ENCODE results near the gene GOLGA1.
A peak's percentile ranks its signal among the peaks of the same experiment; 100 is the strongest.
"Not testable (repeated sequence)": the region's sequence is repeated elsewhere in the genome, so short reads cannot be mapped to it uniquely, and the experiment has no call there.

Gene GOLGA1, protein sequence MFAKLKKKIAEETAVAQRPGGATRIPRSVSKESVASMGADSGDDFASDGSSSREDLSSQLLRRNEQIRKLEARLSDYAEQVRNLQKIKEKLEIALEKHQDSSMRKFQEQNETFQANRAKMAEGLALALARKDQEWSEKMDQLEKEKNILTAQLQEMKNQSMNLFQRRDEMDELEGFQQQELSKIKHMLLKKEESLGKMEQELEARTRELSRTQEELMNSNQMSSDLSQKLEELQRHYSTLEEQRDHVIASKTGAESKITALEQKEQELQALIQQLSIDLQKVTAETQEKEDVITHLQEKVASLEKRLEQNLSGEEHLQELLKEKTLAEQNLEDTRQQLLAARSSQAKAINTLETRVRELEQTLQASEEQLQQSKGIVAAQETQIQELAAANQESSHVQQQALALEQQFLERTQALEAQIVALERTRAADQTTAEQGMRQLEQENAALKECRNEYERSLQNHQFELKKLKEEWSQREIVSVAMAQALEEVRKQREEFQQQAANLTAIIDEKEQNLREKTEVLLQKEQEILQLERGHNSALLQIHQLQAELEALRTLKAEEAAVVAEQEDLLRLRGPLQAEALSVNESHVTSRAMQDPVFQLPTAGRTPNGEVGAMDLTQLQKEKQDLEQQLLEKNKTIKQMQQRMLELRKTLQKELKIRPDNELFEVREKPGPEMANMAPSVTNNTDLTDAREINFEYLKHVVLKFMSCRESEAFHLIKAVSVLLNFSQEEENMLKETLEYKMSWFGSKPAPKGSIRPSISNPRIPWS

GRCh38 chr9:124940894-124941678, at the start of gene GOLGA1:
TSS of gene GOLGA1 (minus strand) at chr9:124941083. CDS start at chr9:124938711, 2,372 bp downstream.
- peak; percentile 94 for DNase-seq

GRCh38 chr9:124983698-124984097, 42.8 kb upstream of the GOLGA1 start:
- no peak for DNase-seq

DNA sequence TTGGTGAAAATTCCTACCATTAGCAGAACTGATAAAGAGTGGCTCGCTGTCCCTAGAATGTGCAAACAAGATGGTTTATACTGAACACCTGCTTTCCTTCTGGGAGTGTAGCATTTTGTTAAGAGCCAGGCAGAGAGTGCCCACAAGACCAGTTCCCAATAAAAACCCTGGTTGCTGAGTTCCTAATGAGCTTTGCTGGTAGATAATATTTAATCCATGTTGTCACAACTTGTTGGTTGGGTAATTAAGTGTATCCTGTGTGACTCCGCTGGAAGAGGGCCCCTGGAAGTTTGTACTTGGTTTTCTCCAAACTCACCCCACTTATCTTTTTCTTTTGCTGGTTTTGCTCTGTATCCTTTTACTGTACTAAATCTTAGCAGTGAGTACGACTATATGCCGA, 39.5 kb upstream of the GOLGA1 start:
- DNase-seq: no peak

GRCh38 chr9:124975131-124975530, 34.2 kb upstream of the GOLGA1 start:
- no peak for DNase-seq

- no peak for DNase-seq
These were observed 32.9 kb upstream of the GOLGA1 start for GRCh38 chr9:124973807-124974206.

DNA sequence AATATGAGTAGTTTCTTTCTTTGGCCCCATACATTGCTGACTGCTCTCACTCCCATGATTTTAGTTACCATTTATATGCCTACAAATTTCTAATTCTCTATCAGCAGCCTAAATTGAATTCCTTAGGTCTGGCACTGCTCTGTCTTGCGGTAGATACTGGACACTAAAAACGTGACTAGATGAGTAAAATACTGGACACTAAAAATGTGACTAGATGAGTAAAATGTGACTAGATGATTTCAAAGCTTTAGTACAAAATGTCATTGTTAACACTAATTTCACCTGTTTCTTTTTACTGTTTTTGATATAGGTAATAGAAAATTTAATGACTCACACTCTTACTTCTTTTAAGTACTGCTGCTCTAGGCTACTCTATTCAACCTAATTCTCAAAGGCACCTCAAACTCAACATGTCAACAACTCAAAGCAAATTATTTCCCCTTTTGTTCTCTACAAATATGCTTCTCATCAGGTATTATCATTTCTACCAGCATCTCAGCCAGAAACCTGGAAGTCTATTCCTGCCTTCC, 31.4 kb upstream of the GOLGA1 start:
- no peak for DNase-seq

DNA sequence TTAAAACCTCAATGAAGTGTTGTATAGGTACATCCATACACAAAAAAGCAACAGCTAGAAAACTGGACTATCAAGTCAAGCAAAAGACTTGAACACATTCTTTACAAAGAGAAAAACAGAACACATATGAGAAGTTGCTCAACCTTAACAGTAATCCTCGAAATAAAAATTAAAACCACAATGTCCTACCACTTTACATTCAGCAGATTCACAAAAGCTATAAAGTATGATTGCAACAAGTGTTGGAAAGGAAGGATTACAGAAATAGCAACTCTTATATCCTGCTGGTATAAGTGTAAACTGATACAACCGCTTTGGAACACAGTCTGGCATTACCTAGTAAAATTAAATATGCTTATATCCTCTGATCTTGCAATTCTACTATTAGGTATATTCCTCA, 28.5 kb upstream of the GOLGA1 start:
- DNase-seq: no peak

GRCh38 chr9:124968238-124968637, 27.4 kb upstream of the GOLGA1 start:
- no peak for DNase-seq

GRCh38 chr9:124965775-124966568, 25.1 kb upstream of the GOLGA1 start:
- peak; percentile 37 for DNase-seq

DNA sequence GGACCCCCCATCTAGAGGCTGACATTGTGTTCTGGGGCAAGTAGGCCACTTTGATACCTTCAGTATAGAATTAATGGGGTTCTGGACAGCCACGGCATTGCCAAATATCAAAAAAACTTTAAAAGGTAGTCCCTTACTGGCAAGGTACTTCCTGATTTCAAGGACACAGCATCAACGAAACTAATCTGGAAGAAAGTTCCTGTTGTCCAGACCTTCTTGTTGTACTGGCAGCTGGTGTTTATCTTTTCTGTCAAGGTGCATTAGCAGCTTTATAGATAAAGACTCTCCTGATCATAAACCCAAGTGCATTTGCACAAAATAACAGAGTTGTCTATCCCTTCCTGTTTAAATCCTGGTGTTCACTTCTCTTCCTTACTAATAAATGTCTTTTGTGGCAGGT, 23.7 kb upstream of the GOLGA1 start:
- no peak for DNase-seq

- no peak for DNase-seq
These were observed 23.2 kb upstream of the GOLGA1 start for GRCh38 chr9:124964056-124964455.

DNA sequence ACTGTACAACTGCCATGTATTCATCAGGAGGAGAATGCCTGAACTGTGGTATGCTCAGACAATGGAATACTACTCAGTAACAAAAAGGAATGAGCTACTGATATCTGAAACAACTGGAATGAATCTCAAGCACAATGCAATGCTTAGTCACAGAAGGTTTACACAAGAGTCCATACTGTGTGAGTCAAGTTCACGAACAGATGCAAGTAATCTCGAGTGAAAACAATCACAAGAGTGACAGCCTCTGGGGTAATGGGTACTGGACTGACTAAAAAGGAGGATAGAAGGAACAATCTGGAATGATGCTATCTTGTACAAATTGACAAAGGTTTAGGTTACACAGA, 19.5 kb upstream of the GOLGA1 start:
- no peak for DNase-seq

GRCh38 chr9:124959671-124960408, 19.0 kb upstream of the GOLGA1 start:
- not testable (repeated sequence) for DNase-seq

- no peak for DNase-seq
These were observed 13.4 kb upstream of the GOLGA1 start for GRCh38 chr9:124954255-124954654.

DNA sequence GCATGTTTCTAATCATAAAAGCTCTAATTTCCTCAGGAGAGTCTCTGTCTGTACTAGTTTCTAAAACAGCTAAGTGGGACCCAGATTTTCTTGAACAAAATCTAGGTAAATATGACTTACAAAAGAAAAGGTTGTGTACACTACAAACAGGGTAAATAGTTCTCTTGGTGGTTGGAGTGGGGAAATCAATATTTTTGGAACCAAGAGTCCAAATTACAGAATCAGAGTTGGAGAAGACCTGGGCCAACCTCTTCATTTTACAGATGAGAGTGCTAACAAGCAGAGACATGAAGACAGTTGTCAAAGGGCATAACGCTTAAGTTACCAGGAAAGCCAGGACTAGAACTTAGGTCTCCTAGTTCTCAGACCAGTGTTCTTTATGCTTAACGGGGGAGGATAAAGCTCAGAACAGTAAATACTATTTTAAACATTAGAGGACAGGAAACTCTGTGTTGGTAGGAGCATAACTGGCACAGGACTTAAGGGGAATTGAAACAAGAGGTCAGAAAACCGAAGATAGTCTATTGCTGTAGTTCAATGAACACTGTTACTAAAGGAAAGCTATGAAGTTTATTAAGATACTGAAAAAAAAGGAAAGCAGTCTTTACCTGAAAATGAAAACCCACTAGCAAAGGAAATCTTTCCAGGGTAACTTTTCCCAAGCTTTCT, 9.3 kb upstream of the GOLGA1 start:
- DNase-seq: no peak

- no peak for DNase-seq
These were observed 8.5 kb upstream of the GOLGA1 start for GRCh38 chr9:124949387-124949786.

DNA sequence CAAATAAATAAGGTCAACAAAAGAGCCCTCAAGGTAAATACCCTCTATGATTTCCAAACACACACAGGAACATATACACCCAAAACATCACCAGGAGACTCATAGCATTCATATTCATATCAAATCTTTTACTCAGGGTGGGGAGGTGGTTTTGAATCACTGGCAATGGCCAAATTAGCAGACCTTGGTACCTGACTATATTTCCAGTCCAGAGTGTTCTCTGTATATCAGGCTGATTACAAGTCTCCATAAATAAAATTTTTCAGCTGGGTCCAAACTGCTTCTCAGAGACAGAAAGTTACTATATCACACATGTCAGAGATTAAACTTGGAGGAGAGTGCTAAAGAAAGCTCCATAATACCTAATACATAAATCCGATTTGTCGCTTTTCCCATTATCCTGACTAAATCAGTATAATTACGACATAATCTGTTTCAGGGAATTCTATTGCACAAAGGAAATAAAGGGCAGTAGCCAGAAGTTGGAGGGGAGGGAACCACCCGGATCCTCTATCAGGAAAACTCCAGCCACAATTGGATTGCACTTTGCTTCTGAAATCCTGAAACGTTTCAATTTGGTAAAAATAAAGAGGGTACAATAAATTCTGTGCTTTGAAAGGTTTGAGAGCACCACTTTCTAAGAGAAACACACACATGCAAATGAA, 7.0 kb upstream of the GOLGA1 start:
- no peak for DNase-seq

DNA sequence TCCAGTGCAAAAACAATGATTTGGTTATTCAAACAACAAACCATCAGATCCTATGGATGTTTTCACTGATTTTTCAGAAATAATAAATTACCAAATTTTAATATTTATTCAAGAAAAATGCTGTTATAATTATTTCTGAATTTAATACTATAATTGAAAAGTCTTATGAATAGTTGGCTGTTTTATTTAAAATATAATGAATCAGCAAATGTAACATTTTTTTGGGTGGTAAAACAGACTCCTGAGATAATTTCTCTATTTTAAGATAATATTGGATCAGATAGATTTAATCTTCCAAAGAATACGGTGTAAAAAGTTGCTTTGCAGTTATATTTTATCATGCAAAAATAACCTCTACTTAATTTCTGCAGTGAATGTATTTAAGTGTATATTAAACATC, 5.3 kb upstream of the GOLGA1 start:
- DNase-seq: no peak

DNA sequence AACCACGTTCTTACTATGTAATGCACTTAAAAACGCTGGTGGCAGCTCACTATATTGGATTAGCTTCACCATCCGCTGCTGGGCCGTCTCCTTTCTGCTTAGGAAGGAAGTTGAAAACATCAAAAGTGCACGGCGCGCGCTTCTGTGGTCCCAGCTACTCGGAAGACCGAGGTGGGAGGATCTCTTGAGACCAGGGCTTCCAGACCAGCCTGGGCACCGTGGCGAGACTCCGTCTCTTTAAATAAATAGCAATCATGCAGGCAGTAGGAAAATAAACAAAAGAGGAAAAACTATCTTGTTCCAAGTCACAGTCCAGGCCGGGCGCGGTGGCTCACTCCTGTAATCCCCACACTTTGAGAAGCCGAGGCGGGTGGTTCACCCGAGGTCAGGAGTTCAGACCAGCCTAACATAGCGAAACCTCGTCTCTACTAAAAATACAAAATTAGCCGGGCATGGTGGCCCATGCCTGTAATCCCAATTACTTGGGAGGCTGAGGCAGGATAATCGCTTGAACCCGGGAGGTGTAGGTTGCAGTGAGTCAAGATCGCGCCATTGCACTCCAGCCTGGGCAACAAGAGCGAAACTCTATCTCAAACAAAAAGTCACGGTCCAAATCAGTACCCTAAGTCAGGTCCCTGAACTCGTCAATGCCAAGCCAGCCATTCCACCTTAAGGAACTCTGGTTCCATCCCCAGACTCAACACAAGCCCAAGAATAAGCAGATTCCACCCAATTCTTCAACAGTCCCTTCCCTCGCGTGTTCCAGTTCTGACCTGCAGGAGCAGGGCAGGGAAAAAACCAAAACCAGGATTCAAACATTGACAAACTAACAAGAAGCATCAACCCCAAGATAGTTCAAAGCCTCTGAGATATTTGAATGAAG, 1.0 kb upstream of the GOLGA1 start:
- peak; percentile 81 for DNase-seq

All from CD4-positive, alpha-beta T cell treated with Interleukin-6 for 4 hours (primary cell).